22Rv1 (cell line): Measurements from ENCODE around the gene RALBP1.

Experiments
- ZFX ChIP-seq: fragments of 450-650 bp; IDR thresholded peaks from 2 replicates; pipeline ENCODE4 v1.6.1; 2017; ENCODE audit warnings: antibody characterized with exemption, borderline replicate concordance
- TF ChIP-seq, protein P1 (sequence below): fragments of 450-650 bp; IDR thresholded peaks from 2 replicates; pipeline ENCODE4 v1.5.1; 2017; ENCODE audit warnings: mild to moderate bottlenecking

DNA sequence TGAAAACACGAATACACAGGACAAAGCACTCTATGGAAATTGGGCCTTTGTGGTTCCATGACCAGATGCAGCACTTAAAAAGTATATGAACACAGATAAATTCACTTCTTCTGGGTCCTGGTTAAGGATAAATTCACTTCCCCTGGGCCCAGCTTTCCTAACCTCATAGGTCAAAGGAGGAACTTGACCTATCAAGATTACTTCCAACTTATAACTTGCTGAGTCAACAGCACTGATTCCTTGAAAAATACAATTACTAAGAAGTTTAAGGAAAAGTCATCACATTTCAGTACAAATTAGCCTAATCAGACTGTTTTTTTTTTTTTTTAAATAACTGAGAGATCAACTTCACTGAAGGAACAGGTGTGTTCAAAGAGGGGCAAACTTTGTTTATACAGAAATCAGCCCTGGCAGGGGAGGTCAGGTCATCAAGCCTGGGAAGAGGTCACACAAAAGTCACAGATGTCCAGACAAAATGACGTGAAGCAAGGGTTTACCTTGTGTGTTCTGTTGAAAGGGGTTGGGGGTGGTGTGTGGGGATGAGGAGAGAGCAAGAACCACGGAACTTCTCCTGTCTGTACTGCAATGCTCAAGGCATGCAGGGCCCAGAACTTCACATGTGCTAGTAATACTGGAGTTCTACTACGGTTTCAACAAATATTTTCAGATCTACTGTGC, 83.2 kb downstream of the RALBP1 start:
- TF ChIP-seq, protein P1, sequence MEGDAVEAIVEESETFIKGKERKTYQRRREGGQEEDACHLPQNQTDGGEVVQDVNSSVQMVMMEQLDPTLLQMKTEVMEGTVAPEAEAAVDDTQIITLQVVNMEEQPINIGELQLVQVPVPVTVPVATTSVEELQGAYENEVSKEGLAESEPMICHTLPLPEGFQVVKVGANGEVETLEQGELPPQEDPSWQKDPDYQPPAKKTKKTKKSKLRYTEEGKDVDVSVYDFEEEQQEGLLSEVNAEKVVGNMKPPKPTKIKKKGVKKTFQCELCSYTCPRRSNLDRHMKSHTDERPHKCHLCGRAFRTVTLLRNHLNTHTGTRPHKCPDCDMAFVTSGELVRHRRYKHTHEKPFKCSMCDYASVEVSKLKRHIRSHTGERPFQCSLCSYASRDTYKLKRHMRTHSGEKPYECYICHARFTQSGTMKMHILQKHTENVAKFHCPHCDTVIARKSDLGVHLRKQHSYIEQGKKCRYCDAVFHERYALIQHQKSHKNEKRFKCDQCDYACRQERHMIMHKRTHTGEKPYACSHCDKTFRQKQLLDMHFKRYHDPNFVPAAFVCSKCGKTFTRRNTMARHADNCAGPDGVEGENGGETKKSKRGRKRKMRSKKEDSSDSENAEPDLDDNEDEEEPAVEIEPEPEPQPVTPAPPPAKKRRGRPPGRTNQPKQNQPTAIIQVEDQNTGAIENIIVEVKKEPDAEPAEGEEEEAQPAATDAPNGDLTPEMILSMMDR, result no peak
- no peak for TF ChIP-seq ZFX
